ENCODE measurements around the gene NECAB3. TPM values are rescaled to one million over a fixed set of nuclear protein-coding genes. Genes with fewer than 3 reads are reported as not detected.

Gene NECAB3
- total RNA-seq, 4 donors from 2014 or later = 12.6 to 25.9 (median 19.1) TPM

DNA sequence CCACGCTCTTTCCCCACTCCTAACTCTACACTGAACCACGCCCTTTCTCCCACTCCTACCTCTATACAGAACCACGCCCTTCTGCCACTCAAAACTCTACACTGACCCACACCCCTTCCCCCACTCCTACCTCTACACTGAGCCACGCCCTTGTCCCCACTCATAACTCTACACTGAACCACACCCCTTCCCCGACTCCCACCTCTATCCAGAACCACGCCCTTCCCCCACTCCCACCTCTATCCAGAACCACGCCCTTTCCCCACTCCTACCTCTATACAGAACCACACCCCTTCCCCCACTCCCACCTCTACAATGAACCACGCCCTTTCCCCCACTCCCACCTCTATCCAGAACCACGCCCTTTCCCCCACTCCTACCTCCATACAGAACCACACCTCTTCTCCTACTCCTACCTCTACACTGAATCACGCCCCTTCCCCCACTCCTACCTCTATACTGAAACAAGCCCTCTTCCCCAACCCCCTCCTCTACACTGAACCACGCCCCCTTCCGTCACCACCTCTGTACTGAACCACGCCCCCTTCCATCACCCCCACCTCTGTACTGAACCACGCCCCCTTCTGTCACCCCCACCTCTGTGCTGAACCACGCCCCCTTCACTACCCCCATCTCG lies 35.8 kb upstream of the NECAB3 start:
- no peaks in the 10 kb centered on the region for H3K9me3 ChIP-seq
- no peak for DNase-seq
- no peak overlapping the region for H3K27ac ChIP-seq
- peaks cover 0 to 82% (median 0%) of the 10 kb centered on the region in 3 donors for H3K36me3 ChIP-seq
- no peak overlapping the region for H3K4me3 ChIP-seq
- H3K27me3 ChIP-seq = no peaks in the 10 kb centered on the region
- TF ChIP-seq, protein P1, sequence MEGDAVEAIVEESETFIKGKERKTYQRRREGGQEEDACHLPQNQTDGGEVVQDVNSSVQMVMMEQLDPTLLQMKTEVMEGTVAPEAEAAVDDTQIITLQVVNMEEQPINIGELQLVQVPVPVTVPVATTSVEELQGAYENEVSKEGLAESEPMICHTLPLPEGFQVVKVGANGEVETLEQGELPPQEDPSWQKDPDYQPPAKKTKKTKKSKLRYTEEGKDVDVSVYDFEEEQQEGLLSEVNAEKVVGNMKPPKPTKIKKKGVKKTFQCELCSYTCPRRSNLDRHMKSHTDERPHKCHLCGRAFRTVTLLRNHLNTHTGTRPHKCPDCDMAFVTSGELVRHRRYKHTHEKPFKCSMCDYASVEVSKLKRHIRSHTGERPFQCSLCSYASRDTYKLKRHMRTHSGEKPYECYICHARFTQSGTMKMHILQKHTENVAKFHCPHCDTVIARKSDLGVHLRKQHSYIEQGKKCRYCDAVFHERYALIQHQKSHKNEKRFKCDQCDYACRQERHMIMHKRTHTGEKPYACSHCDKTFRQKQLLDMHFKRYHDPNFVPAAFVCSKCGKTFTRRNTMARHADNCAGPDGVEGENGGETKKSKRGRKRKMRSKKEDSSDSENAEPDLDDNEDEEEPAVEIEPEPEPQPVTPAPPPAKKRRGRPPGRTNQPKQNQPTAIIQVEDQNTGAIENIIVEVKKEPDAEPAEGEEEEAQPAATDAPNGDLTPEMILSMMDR (IDR thresholded peaks at IDR 0.05) = no peak
- TF ChIP-seq POLR2A (IDR thresholded peaks at IDR 0.05) = no peak
- intact Hi-C loops (cut with DNase I) = no loop called here
- 77 to 78% methylated on average over 16 of the region's 16 CpGs for WGBS, 2 donors
- H3K4me1 ChIP-seq = peaks cover 0 to 8% (median 0%) of the 10 kb centered on the region in 3 donors

DNA sequence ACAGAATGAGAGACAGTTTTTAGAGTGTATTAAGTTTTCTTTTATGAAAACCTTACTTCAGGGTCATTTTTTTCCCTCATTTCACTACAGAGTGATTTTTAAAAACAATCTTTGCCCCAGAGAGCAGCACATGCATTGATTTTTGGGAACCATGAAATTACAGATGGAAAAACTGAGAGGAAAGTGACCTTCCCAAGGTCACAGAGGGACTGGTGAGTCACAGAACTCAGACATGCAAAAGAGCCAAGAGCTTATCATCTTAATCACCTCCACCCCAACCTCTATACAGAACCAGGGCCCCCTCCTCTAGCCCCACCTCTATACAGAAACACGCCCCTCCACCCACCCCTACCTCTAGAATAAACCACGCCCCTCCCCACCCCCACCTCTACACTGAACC lies 35.2 kb upstream of the NECAB3 start:
- Histone ChIP-seq H3K4me1 (peaks cover 0 to 8% (median 0%) of the 10 kb centered on the region in 3 donors), H3K4me3 (no peak overlapping the region), H3K27ac (no peak overlapping the region), H3K36me3 (peaks cover 0 to 76% (median 0%) of the 10 kb centered on the region in 3 donors), H3K9me3 (no peaks in the 10 kb centered on the region), H3K27me3 (no peaks in the 10 kb centered on the region)
- 67% methylated on average over 1 of the region's 2 CpGs; no CpG with 5 or more reads in 1 of the 2 donors for WGBS, 2 donors
- intact Hi-C loops (cut with DNase I) = no loop called here
- no peak for DNase-seq
- TF ChIP-seq, protein P1 (IDR thresholded peaks at IDR 0.05) = no peak
- TF ChIP-seq POLR2A (IDR thresholded peaks at IDR 0.05) = no peak

DNA sequence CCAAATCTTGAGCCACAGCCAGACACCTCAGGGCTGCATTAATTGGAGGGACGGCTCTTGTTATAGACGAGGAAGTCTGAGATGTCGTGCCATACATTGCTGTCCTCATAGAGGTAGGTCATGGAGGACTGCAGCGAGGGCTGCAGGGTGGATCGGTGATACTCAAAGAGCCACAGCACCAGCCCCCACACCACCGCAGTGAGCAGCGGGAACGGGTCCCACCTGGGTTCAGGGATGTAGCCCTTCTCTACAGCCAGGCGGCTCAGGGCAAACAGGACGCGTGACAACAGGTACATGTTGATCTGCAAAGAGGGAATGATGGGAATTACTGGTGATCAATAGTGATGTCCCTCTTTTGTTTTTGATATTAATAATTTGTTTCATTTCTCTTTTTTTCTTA lies 33.4 kb upstream of the NECAB3 start:
- DNase-seq = no peak

DNA sequence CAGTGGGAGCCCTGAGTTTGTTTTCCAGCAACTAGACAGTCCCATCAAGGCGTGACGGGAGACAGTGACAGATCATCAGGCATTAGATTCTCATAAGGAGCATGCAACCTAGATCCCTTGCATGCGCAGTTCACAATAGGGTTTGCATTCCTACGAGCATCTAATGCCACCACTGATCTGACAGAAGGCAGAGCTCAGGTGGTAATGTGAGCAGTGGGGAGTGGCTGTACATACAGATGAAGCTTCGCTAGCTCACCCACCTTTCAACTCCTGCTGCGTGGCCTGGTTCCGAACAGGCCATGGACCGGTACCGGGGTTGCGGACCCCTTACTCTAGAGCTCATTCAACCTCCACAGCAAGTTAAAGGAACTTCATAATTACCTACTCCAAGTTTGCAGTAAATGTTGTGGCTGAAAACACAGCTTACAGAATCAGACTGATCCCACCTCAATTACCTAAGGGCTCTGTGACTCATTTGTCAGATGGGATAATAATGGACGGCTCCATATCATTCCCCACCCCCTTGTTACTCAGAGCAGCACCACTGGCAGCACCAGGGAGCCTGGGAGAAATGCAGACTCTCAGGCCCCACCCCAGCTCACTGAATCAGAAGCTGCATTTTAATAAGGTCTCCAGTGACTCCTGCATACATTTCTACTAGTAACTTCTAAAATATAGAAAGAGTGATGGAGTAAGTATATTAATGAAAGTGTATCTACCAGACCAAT lies 30.1 kb upstream of the NECAB3 start:
- WGBS, 2 donors = 85 to 86% methylated on average over 9 to 11 of the region's 11 CpGs
- intact Hi-C loops (cut with DNase I) = no loop called here
- Histone ChIP-seq H3K9me3 (no peaks in the 10 kb centered on the region), H3K4me1 (peaks cover 0 to 6% (median 0%) of the 10 kb centered on the region in 3 donors), H3K36me3 (peaks cover 0 to 31% (median 0%) of the 10 kb centered on the region in 3 donors), H3K27ac (no peak overlapping the region), H3K27me3 (no peaks in the 10 kb centered on the region), H3K4me3 (no peak overlapping the region)
- TF ChIP-seq, protein P1 (IDR thresholded peaks at IDR 0.05) = no peak
- no peak for TF ChIP-seq POLR2A (IDR thresholded peaks at IDR 0.05)
- DNase-seq = no peak

More for the DNA sequence above, 33.4 kb upstream of the NECAB3 start:
- H3K27me3 ChIP-seq = no peaks in the 10 kb centered on the region
- no peak overlapping the region for H3K27ac ChIP-seq
- intact Hi-C loops (cut with DNase I) = no loop called here
- H3K4me3 ChIP-seq = no peak overlapping the region
- TF ChIP-seq, protein P1 (IDR thresholded peaks at IDR 0.05) = no peak
- TF ChIP-seq POLR2A (IDR thresholded peaks at IDR 0.05) = no peak
- 85 to 92% methylated on average over 10 to 11 of the region's 11 CpGs for WGBS, 2 donors
- peaks cover 0 to 59% (median 0%) of the 10 kb centered on the region in 3 donors for H3K36me3 ChIP-seq
- no peaks in the 10 kb centered on the region for H3K9me3 ChIP-seq
- peaks cover 0 to 13% (median 0%) of the 10 kb centered on the region in 3 donors for H3K4me1 ChIP-seq

DNA sequence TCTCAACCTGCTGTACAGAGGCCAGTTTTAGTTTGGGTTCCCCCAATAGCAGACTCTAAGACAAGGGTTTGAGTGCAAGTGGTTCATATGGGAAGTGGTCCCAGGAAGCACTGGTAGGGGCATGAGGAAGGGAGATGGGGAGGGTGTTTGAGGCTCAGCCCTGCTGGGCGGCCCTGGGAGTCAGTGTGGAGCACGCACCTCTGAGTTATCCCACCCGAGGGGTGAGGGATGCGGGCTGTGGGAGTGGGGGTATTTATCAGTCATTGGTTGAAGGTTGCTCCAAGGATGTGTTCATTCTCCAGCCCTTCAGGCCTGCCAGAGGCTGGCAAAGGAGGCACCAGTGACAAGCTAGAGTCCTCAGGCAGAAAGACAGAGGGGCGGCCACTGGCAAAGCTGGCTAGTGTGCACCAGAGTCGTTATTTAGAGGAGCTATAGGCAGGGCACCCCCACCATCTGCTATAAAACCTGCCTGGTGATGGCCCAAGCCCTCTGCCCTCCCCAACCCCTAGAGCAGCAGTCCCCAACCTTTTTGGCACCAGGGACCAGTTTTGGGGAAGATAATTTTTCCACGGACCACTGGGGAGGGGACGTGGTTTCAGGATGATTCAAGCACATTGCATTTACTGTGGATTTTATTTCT lies 29.4 kb upstream of the NECAB3 start:
- Histone ChIP-seq H3K27ac (no peak overlapping the region), H3K9me3 (no peaks in the 10 kb centered on the region), H3K27me3 (no peaks in the 10 kb centered on the region), H3K36me3 (peaks cover 0 to 27% (median 0%) of the 10 kb centered on the region in 3 donors), H3K4me3 (no peak overlapping the region), H3K4me1 (peaks cover 0 to 6% (median 0%) of the 10 kb centered on the region in 3 donors)
- WGBS, 2 donors = 83 to 94% methylated on average over 4 to 8 of the region's 8 CpGs
- TF ChIP-seq, protein P1 (IDR thresholded peaks at IDR 0.05) = no peak
- TF ChIP-seq POLR2A (IDR thresholded peaks at IDR 0.05) = no peak
- intact Hi-C loops (cut with DNase I) = no loop called here
- no peak for DNase-seq

All from esophagus squamous epithelium (tissue), 5 donors.